Effector memory CD4-positive, alpha-beta T cell (primary cell): ENCODE measurements around the gene USP31.
A peak's percentile ranks its signal among the peaks of the same experiment; 100 is the strongest.

Source experiments
- DNase-seq, 3 donors: peaks; one replicate each; pipeline ENCODE4 v3.0.0-alpha.2; 2020
- H3K27ac ChIP-seq: 2 replicates; pipeline ENCODE4 v1.7.0; 2013; ENCODE audit warnings: mild to moderate bottlenecking, low read length, moderate library complexity; ENCODE audit not compliant: insufficient read depth, poor library complexity, severe bottlenecking
- H3K27me3 ChIP-seq: replicated peaks from 2 replicates; pipeline ENCODE4 v1.7.0; 2013; ENCODE audit warnings: mild to moderate bottlenecking, low read length; ENCODE audit not compliant: insufficient read depth, control insufficient read depth, poor library complexity, severe bottlenecking
- H3K36me3 ChIP-seq: 2 replicates; pipeline ENCODE4 v1.7.0; 2013; ENCODE audit warnings: mild to moderate bottlenecking, low read length, moderate library complexity; ENCODE audit not compliant: control insufficient read depth, insufficient read depth
- H3K4me1 ChIP-seq: 2 replicates; pipeline ENCODE4 v1.7.0; 2013; ENCODE audit warnings: low read length, mild to moderate bottlenecking; ENCODE audit not compliant: control insufficient read depth, insufficient read depth, poor library complexity, severe bottlenecking
- H3K4me3 ChIP-seq: 2 replicates; pipeline ENCODE4 v1.7.0; 2013; ENCODE audit warnings: low read length, low read depth, mild to moderate bottlenecking; ENCODE audit not compliant: insufficient read depth, poor library complexity, severe bottlenecking
- H3K9me3 ChIP-seq: 2 replicates; pipeline ENCODE4 v1.7.0; 2013; ENCODE audit warnings: mild to moderate bottlenecking, low read length, moderate library complexity; ENCODE audit not compliant: control insufficient read depth
- total RNA-seq, 3 donors: gene quantifications; one replicate each; lab custom pipeline; 2026; lab: John Stamatoyannopoulos, UW

USP31 gene
- total RNA-seq, result 7.8 to 11.8 (median 11.6) reads per million in 3 donors

- no peaks in the 10 kb centered on the region for H3K36me3 ChIP-seq
- H3K27me3 ChIP-seq, result no peaks in the 10 kb centered on the region
- peak; percentile 73 to 84 (median 82) for DNase-seq
- H3K9me3 ChIP-seq, result no peaks in the 10 kb centered on the region
- H3K4me1 ChIP-seq, result peaks cover 7% of the 10 kb centered on the region
- peak within 1 kb of the TSS; percentile 79 for H3K4me3 ChIP-seq
- H3K27ac ChIP-seq, result no peak within 1 kb of the TSS
These were observed at the start of gene USP31 for GRCh38 chr16:23149267-23149992. Gene USP31 (minus strand): TSS chr16:23149452. CDS start chr16:23149270, 182 bp downstream.

GRCh38 chr16:23196539-23196938 lies 47.3 kb upstream of the USP31 start:
- Histone ChIP-seq H3K4me3 (no peak overlapping the region), H3K27me3 (peaks cover 4% of the 10 kb centered on the region), H3K9me3 (no peaks in the 10 kb centered on the region), H3K4me1 (no peaks in the 10 kb centered on the region), H3K27ac (no peak overlapping the region), H3K36me3 (no peaks in the 10 kb centered on the region)
- DNase-seq, result no peak

GRCh38 chr16:23195366-23195978 lies 46.2 kb upstream of the USP31 start:
- Histone ChIP-seq H3K27ac (no peak overlapping the region), H3K4me1 (no peaks in the 10 kb centered on the region), H3K4me3 (no peak overlapping the region), H3K27me3 (peaks cover 4% of the 10 kb centered on the region), H3K9me3 (no peaks in the 10 kb centered on the region), H3K36me3 (no peaks in the 10 kb centered on the region)
- no peak for DNase-seq

- H3K9me3 ChIP-seq, result no peaks in the 10 kb centered on the region
- DNase-seq, result no peak
- H3K36me3 ChIP-seq, result no peaks in the 10 kb centered on the region
- H3K4me3 ChIP-seq, result no peak overlapping the region
- no peak overlapping the region for H3K27ac ChIP-seq
- H3K27me3 ChIP-seq, result no peaks in the 10 kb centered on the region
- no peaks in the 10 kb centered on the region for H3K4me1 ChIP-seq
These were observed 45.4 kb upstream of the USP31 start for GRCh38 chr16:23194497-23195221.

DNA sequence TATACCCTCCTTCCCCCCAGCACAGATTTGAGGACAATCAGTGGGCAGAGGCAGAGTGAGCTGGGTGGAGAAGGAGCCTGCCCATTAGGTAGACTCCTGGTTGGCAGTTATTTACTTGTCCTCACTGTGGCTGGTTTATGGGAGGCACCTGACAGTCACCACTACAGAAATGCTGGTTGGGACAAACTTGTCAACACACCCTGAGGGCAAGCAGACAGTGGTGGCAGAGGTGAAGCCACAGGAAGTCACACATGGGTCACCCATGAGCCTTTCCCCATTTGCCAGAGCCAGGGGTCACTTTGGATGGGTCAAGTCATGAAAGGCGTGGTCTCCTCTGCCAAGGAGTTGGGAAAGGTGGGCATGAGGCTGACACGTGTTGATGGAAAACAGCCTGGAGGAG lies 39.7 kb upstream of the USP31 start:
- no peaks in the 10 kb centered on the region for H3K9me3 ChIP-seq
- H3K4me1 ChIP-seq, result no peaks in the 10 kb centered on the region
- H3K4me3 ChIP-seq, result no peak overlapping the region
- no peaks in the 10 kb centered on the region for H3K36me3 ChIP-seq
- DNase-seq, result no peak
- H3K27ac ChIP-seq, result no peak overlapping the region
- peaks cover 6% of the 10 kb centered on the region for H3K27me3 ChIP-seq

GRCh38 chr16:23187341-23187740 lies 38.1 kb upstream of the USP31 start:
- no peak for DNase-seq
- H3K36me3 ChIP-seq, result no peaks in the 10 kb centered on the region
- H3K9me3 ChIP-seq, result no peaks in the 10 kb centered on the region
- peaks cover 9% of the 10 kb centered on the region for H3K4me1 ChIP-seq
- H3K4me3 ChIP-seq, result no peak overlapping the region
- peaks cover 19% of the 10 kb centered on the region for H3K27me3 ChIP-seq
- no peak overlapping the region for H3K27ac ChIP-seq

GRCh38 chr16:23186171-23186570 lies 36.9 kb upstream of the USP31 start:
- no peak for DNase-seq
- no peaks in the 10 kb centered on the region for H3K9me3 ChIP-seq
- peaks cover 9% of the 10 kb centered on the region for H3K4me1 ChIP-seq
- H3K27me3 ChIP-seq, result peaks cover 29% of the 10 kb centered on the region
- H3K36me3 ChIP-seq, result no peaks in the 10 kb centered on the region
- no peak overlapping the region for H3K4me3 ChIP-seq
- no peak overlapping the region for H3K27ac ChIP-seq

- Histone ChIP-seq H3K27me3 (peaks cover 32% of the 10 kb centered on the region), H3K9me3 (no peaks in the 10 kb centered on the region), H3K36me3 (no peaks in the 10 kb centered on the region), H3K27ac (no peak overlapping the region), H3K4me3 (no peak overlapping the region), H3K4me1 (peaks cover 9% of the 10 kb centered on the region)
- DNase-seq, result no peak
These were observed 36.4 kb upstream of the USP31 start for GRCh38 chr16:23185656-23186055.

GRCh38 chr16:23183543-23183862 lies 34.3 kb upstream of the USP31 start:
- Histone ChIP-seq H3K27me3 (peaks cover 40% of the 10 kb centered on the region), H3K4me1 (peaks cover 9% of the 10 kb centered on the region), H3K4me3 (no peak overlapping the region), H3K9me3 (no peaks in the 10 kb centered on the region), H3K27ac (no peak overlapping the region), H3K36me3 (no peaks in the 10 kb centered on the region)
- DNase-seq, result no peak
